ENCODE data around the gene SLC13A4.

GRCh38 chr7:135681762-135682161 lies 46.2 kb downstream of the SLC13A4 start:
- TF ChIP-seq CTCF (conservative IDR thresholded peaks at IDR 0.05 in 1 of 2, IDR thresholded peaks at IDR 0.05 in 1 of 2; ENCODE audit: extremely low read depth in 1 of 2, insufficient read depth in 1 of 2, low read depth in 1 of 2, low read length in 2 of 2) (no peak), EZH2 (IDR thresholded peaks at IDR 0.05; ENCODE audit: borderline replicate concordance, low read length) (no peak)
